ENCODE data around the gene ADO. TPM values are rescaled to one million over a fixed set of nuclear protein-coding genes. Genes with fewer than 3 reads are reported as not detected.

ADO gene
- total and polyA plus RNA-seq, 2 of the 4 experiments (the other 2 are of a cell fraction): 8.0 to 8.1 TPM

- no peaks in the 10 kb centered on the region for H4K20me1 ChIP-seq (ENCODE audit: insufficient read depth, low read length)
- no peak overlapping the region for H2AK9ac ChIP-seq (replicated peaks; ENCODE audit: low read depth, low read length, poor library complexity)
- H3K9ac ChIP-seq (ENCODE audit: low read depth, low read length): no peak overlapping the region
- ChIA-PET POLR2A (ENCODE audit: unreplicated experiment) (no interaction called here), CTCF (interaction anchor here (1.3 kb wide), 1 partner anchor 23 kb away, joined by 3 read pairs; no protein-coding TSS in a partner anchor)
- no peaks in the 10 kb centered on the region for H3K4me1 ChIP-seq (ENCODE audit: control insufficient read depth, insufficient read depth, low read length)
- H3K23ac ChIP-seq (ENCODE audit: low read depth, low read length): no peak overlapping the region
- no peak overlapping the region for H4K8ac ChIP-seq (ENCODE audit: low read depth in 2 of 2, low read length in 2 of 2)
- H3K79me1 ChIP-seq (ENCODE audit: low read depth in 1 of 2, low read length in 2 of 2): no peaks in the 10 kb centered on the region
- no peaks in the 10 kb centered on the region for H3K36me3 ChIP-seq (ENCODE audit: control insufficient read depth, insufficient read depth, low read length)
- no peak overlapping the region for H3K4me2 ChIP-seq (ENCODE audit: low read depth, low read length)
- H4K91ac ChIP-seq (ENCODE audit: insufficient read depth, low read depth, low read length): no peak overlapping the region
- no peaks in the 10 kb centered on the region; the same call in 1 of the 2 replicates for H3K9me1 ChIP-seq (ENCODE audit: insufficient read depth, low read length)
- no peak overlapping the region for H2AFZ ChIP-seq (replicated peaks; ENCODE audit: low read length, poor library complexity)
- dilution Hi-C loops (cut with HindIII; ENCODE audit: low sequenced_read_pairs, unreplicated experiment): no loop called here
- H3K18ac ChIP-seq (ENCODE audit: low read depth, low read length): no peak overlapping the region
- no peak overlapping the region for H3K4ac ChIP-seq (ENCODE audit: low read depth, low read length)
- intact Hi-C loops (cut with micrococcal nuclease): no loop called here
- H2BK120ac ChIP-seq (ENCODE audit: low read depth, low read length): no peak overlapping the region
- H3K4me3 ChIP-seq (ENCODE audit: insufficient read depth, low read depth, low read length): no peak overlapping the region
- H3K27ac ChIP-seq (ENCODE audit: insufficient read depth, low read length): no peak overlapping the region
- no peak overlapping the region for H2BK20ac ChIP-seq (ENCODE audit: low read depth, low read length)
- H3K14ac ChIP-seq (replicated peaks; ENCODE audit: low read depth, low read length): no peak overlapping the region
- H3K9me3 ChIP-seq (ENCODE audit: control insufficient read depth, insufficient read depth, low read length): no peaks in the 10 kb centered on the region
- no peak overlapping the region for H2AK5ac ChIP-seq (ENCODE audit: low read depth, low read length)
- WGBS, 2 experiments (ENCODE audit: extremely low coverage in 2 of 2, insufficient read length in 1 of 2): 100% methylated on average over 7 of the region's 14 CpGs; no CpG with 5 or more reads in 1 of the 2 experiments
- peaks cover 2% of the 10 kb centered on the region; the same call in 1 of the 2 replicates for H3K27me3 ChIP-seq (ENCODE audit: control insufficient read depth, insufficient read depth, low read length)
- in situ Hi-C loops (cut with MboI; ENCODE audit: low sequenced_read_pairs): no loop called here
- no peak overlapping the region for H4K5ac ChIP-seq (ENCODE audit: low read depth, low read length)
- TF ChIP-seq RAD21 (IDR thresholded peaks at IDR 0.05; ENCODE audit: low read length) (no peak), MAFK (IDR thresholded peaks at IDR 0.05; ENCODE audit: low read depth, low read length) (no peak), CHD1 (IDR thresholded peaks at IDR 0.05; ENCODE audit: low read depth, low read length) (no peak), CEBPB (IDR thresholded peaks at IDR 0.05; ENCODE audit: low read depth, low read length) (no peak), USF2 (IDR thresholded peaks at IDR 0.05; ENCODE audit: low read depth, low read length) (no peak), RCOR1 (IDR thresholded peaks at IDR 0.05; ENCODE audit: insufficient replicate concordance, low read length) (no peak), SMC3 (IDR thresholded peaks at IDR 0.05; ENCODE audit: low read depth, low read length) (no peak), POLR2A (IDR thresholded peaks at IDR 0.05; ENCODE audit: low read depth, low read length) (no peak), CTCF (conservative IDR thresholded peaks at IDR 0.05; ENCODE audit: low read depth, low read length) (no peak), MXI1 (IDR thresholded peaks at IDR 0.05; ENCODE audit: borderline replicate concordance, low read depth, low read length) (no peak), RFX5 (IDR thresholded peaks at IDR 0.05; ENCODE audit: low read depth, low read length) (no peak), FOS (IDR thresholded peaks at IDR 0.05; ENCODE audit: low read depth, low read length) (no peak), MAZ (IDR thresholded peaks at IDR 0.05; ENCODE audit: borderline replicate concordance, low read depth, low read length) (no peak), ELK1 (IDR thresholded peaks at IDR 0.05; ENCODE audit: borderline replicate concordance, low read depth, low read length) (no peak)
- no peak overlapping the region for H2BK5ac ChIP-seq (ENCODE audit: low read depth, low read length, poor library complexity, severe bottlenecking)
- no peak overlapping the region for H3K56ac ChIP-seq (ENCODE audit: extremely low read depth, insufficient read depth, low read length)
- BruUV-seq (replicated peaks): no TSS peak
- DNase-seq (no peak), ATAC-seq (ENCODE audit: low read depth) (no peak)
- H2BK15ac ChIP-seq (ENCODE audit: low read depth, low read length): no peak overlapping the region
Measured at GRCh38 chr10:62760401-62760800, 44.1 kb upstream of the ADO start.

All from IMR-90 (cell line).